ENCODE results near the gene EFNB1.

EFNB1 gene

GRCh38 chrX:68851082-68851481 lies 22.3 kb downstream of the EFNB1 start:
- H2BK15ac ChIP-seq (ENCODE audit: low read depth, poor library complexity, severe bottlenecking): no peak overlapping the region
- H3K23ac ChIP-seq (ENCODE audit: low read length in 2 of 2): no peak overlapping the region
- WGBS: 73% methylated on average over 3 of the region's 8 CpGs
- H3K4me3 ChIP-seq (ENCODE audit: insufficient read depth in 1 of 2, low read depth in 1 of 2, low read length in 2 of 2): no peak overlapping the region
- no peak overlapping the region for H3K9ac ChIP-seq (ENCODE audit: low read length)
- no peaks in the 10 kb centered on the region for H3K79me1 ChIP-seq (replicated peaks; ENCODE audit: low read length, poor library complexity, severe bottlenecking)
- H3K36me3 ChIP-seq (ENCODE audit: control insufficient read depth in 1 of 2, insufficient read depth in 2 of 2, low read depth in 1 of 2, low read length in 2 of 2): no peaks in the 10 kb centered on the region
- H3K27ac ChIP-seq (ENCODE audit: low read length, poor library complexity, severe bottlenecking): no peak overlapping the region
- H3K14ac ChIP-seq (ENCODE audit: low read length in 2 of 2): no peak overlapping the region
- no peak overlapping the region for H2BK12ac ChIP-seq (ENCODE audit: low read length in 2 of 2)
- H4K91ac ChIP-seq (ENCODE audit: low read length): no peak overlapping the region
- no peak overlapping the region for H4K8ac ChIP-seq (ENCODE audit: low read length)
- H3K4me2 ChIP-seq (ENCODE audit: low read length, poor library complexity, severe bottlenecking): no peak overlapping the region
- no peak overlapping the region for H3K18ac ChIP-seq (ENCODE audit: low read depth in 1 of 2, low read length in 2 of 2)
- no peak overlapping the region for H3K4ac ChIP-seq (ENCODE audit: low read depth in 1 of 2, low read length in 2 of 2)
- no peak overlapping the region for H2BK5ac ChIP-seq (ENCODE audit: low read depth, low read length, poor library complexity, severe bottlenecking)
- H3K4me1 ChIP-seq (ENCODE audit: control insufficient read depth, insufficient read depth, low read depth, low read length): peaks cover 5% of the 10 kb centered on the region
- no peak overlapping the region for H2AK5ac ChIP-seq (ENCODE audit: low read length, severe bottlenecking)
- H2BK120ac ChIP-seq (ENCODE audit: low read depth, low read length): no peak overlapping the region
- peaks cover 6% of the 10 kb centered on the region for H3K9me3 ChIP-seq (ENCODE audit: control insufficient read depth, low read length)
- DNase-seq: no peak
- peaks cover 3 to 76% of the 10 kb centered on the region in 2 experiments for H3K27me3 ChIP-seq (ENCODE audit: control insufficient read depth in 1 of 2, insufficient read depth in 1 of 2, low read length in 2 of 2)
- no peak overlapping the region for H2AFZ ChIP-seq (ENCODE audit: low read depth, low read length)

DNA sequence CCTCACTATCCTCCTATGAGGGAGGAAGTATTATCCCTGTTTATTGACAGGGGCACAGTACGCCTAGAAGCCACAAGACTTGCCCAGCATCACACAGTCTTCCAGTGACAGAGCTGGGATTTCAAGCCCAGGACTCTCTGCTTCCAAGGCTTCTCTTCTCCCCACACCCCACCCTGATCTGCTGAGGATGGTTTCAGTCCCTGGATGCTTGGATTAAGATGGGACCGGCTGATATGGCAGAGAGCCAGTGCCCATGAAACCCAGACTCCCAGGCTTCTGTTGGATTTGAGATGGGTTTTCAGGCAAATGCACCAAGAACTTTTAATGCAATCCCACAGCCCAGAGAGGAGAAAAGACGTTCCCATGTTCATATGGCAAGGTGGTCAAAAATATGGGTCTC lies 23.2 kb downstream of the EFNB1 start:
- no peak overlapping the region for H2AK5ac ChIP-seq (ENCODE audit: low read length, severe bottlenecking)

GRCh38 chrX:68853665-68854251 lies 24.9 kb downstream of the EFNB1 start:
- no peak overlapping the region for H3K4me2 ChIP-seq (ENCODE audit: low read length, poor library complexity, severe bottlenecking)
- H3K27ac ChIP-seq (ENCODE audit: low read length, poor library complexity, severe bottlenecking): no peak overlapping the region
- no peaks in the 10 kb centered on the region for H3K36me3 ChIP-seq (ENCODE audit: control insufficient read depth in 1 of 2, insufficient read depth in 2 of 2, low read depth in 1 of 2, low read length in 2 of 2)
- no peak overlapping the region for H2BK5ac ChIP-seq (ENCODE audit: low read depth, low read length, poor library complexity, severe bottlenecking)
- peaks cover 14% of the 10 kb centered on the region for H3K9me3 ChIP-seq (ENCODE audit: control insufficient read depth, low read length)
- no peak overlapping the region for H3K9ac ChIP-seq (ENCODE audit: low read length)
- no peak overlapping the region for H2BK120ac ChIP-seq (ENCODE audit: low read depth, low read length)
- H3K4ac ChIP-seq (ENCODE audit: low read depth in 1 of 2, low read length in 2 of 2): no peak overlapping the region
- no peak overlapping the region for H4K8ac ChIP-seq (ENCODE audit: low read length)
- H2BK15ac ChIP-seq (ENCODE audit: low read depth, poor library complexity, severe bottlenecking): no peak overlapping the region
- no peak overlapping the region for H2AK5ac ChIP-seq (ENCODE audit: low read length, severe bottlenecking)
- no peak overlapping the region for H3K23ac ChIP-seq (ENCODE audit: low read length in 2 of 2)
- H3K14ac ChIP-seq (ENCODE audit: low read length in 2 of 2): no peak overlapping the region
- no peak overlapping the region for H3K4me3 ChIP-seq (ENCODE audit: insufficient read depth in 1 of 2, low read depth in 1 of 2, low read length in 2 of 2)
- H3K18ac ChIP-seq (ENCODE audit: low read depth in 1 of 2, low read length in 2 of 2): no peak overlapping the region
- H3K79me1 ChIP-seq (replicated peaks; ENCODE audit: low read length, poor library complexity, severe bottlenecking): no peaks in the 10 kb centered on the region
- 89% methylated on average over 4 of the region's 4 CpGs for WGBS
- H3K27me3 ChIP-seq (ENCODE audit: control insufficient read depth in 1 of 2, insufficient read depth in 1 of 2, low read length in 2 of 2): peaks cover 3 to 82% of the 10 kb centered on the region in 2 experiments
- H2AFZ ChIP-seq (ENCODE audit: low read depth, low read length): no peak overlapping the region
- no peak overlapping the region for H4K91ac ChIP-seq (ENCODE audit: low read length)
- H3K4me1 ChIP-seq (ENCODE audit: control insufficient read depth, insufficient read depth, low read depth, low read length): no peaks in the 10 kb centered on the region
- no peak for DNase-seq
- H2BK12ac ChIP-seq (ENCODE audit: low read length in 2 of 2): no peak overlapping the region

More for the DNA sequence above, 23.2 kb downstream of the EFNB1 start:
- H2BK12ac ChIP-seq (ENCODE audit: low read length in 2 of 2): no peak overlapping the region
- no peak overlapping the region for H3K18ac ChIP-seq (ENCODE audit: low read depth in 1 of 2, low read length in 2 of 2)
- no peaks in the 10 kb centered on the region for H3K4me1 ChIP-seq (ENCODE audit: control insufficient read depth, insufficient read depth, low read depth, low read length)
- H4K91ac ChIP-seq (ENCODE audit: low read length): no peak overlapping the region
- no peak overlapping the region for H3K14ac ChIP-seq (ENCODE audit: low read length in 2 of 2)
- peaks cover 3 to 80% of the 10 kb centered on the region in 2 experiments for H3K27me3 ChIP-seq (ENCODE audit: control insufficient read depth in 1 of 2, insufficient read depth in 1 of 2, low read length in 2 of 2)
- H3K27ac ChIP-seq (ENCODE audit: low read length, poor library complexity, severe bottlenecking): no peak overlapping the region
- H3K36me3 ChIP-seq (ENCODE audit: control insufficient read depth in 1 of 2, insufficient read depth in 2 of 2, low read depth in 1 of 2, low read length in 2 of 2): no peaks in the 10 kb centered on the region
- no peak overlapping the region for H4K8ac ChIP-seq (ENCODE audit: low read length)
- DNase-seq: no peak
- H3K23ac ChIP-seq (ENCODE audit: low read length in 2 of 2): no peak overlapping the region
- peaks cover 6% of the 10 kb centered on the region for H3K9me3 ChIP-seq (ENCODE audit: control insufficient read depth, low read length)
- no peak overlapping the region for H3K4me2 ChIP-seq (ENCODE audit: low read length, poor library complexity, severe bottlenecking)
- no peak overlapping the region for H3K4ac ChIP-seq (ENCODE audit: low read depth in 1 of 2, low read length in 2 of 2)
- H2BK5ac ChIP-seq (ENCODE audit: low read depth, low read length, poor library complexity, severe bottlenecking): no peak overlapping the region
- H3K79me1 ChIP-seq (replicated peaks; ENCODE audit: low read length, poor library complexity, severe bottlenecking): no peaks in the 10 kb centered on the region
- 88% methylated on average over 1 of the region's 3 CpGs for WGBS
- H2AFZ ChIP-seq (ENCODE audit: low read depth, low read length): no peak overlapping the region
- H2BK15ac ChIP-seq (ENCODE audit: low read depth, poor library complexity, severe bottlenecking): no peak overlapping the region
- no peak overlapping the region for H2BK120ac ChIP-seq (ENCODE audit: low read depth, low read length)
- no peak overlapping the region for H3K4me3 ChIP-seq (ENCODE audit: insufficient read depth in 1 of 2, low read depth in 1 of 2, low read length in 2 of 2)
- no peak overlapping the region for H3K9ac ChIP-seq (ENCODE audit: low read length)

DNA sequence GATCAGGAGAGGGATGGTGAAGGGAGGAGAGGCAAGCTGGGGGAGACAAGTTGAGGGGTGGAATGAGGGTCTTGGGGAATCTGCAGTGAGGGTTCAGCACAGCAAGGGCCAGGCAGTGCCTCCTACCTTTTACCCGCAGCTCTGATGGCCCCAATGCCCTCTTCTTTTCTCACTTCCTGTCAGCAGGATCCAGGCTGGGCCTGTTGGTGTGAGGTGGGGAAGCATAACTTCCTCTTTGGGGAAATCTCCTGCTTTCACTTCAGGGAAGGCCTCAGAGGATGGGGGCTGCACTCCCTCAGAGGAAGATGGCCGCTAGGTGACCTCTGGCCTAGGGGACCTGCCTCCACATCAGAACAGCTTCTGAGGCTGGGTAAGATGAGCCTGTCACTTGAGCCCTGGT lies 36.5 kb downstream of the EFNB1 start:
- WGBS: 91% methylated on average over 1 of the region's 2 CpGs
- peaks cover 4% of the 10 kb centered on the region for H3K9me3 ChIP-seq (ENCODE audit: control insufficient read depth, low read length)

More for the DNA sequence above, 36.5 kb downstream of the EFNB1 start:
- H3K27ac ChIP-seq (ENCODE audit: low read length, poor library complexity, severe bottlenecking): no peak overlapping the region
- H3K79me1 ChIP-seq (replicated peaks; ENCODE audit: low read length, poor library complexity, severe bottlenecking): no peaks in the 10 kb centered on the region
- H2AFZ ChIP-seq (ENCODE audit: low read depth, low read length): no peak overlapping the region
- peaks cover 0 to 83% of the 10 kb centered on the region in 2 experiments for H3K27me3 ChIP-seq (ENCODE audit: control insufficient read depth in 1 of 2, insufficient read depth in 1 of 2, low read length in 2 of 2)
- no peak overlapping the region for H3K4me3 ChIP-seq (ENCODE audit: insufficient read depth in 1 of 2, low read depth in 1 of 2, low read length in 2 of 2)
- H3K4ac ChIP-seq (ENCODE audit: low read depth in 1 of 2, low read length in 2 of 2): no peak overlapping the region
- no peaks in the 10 kb centered on the region for H3K36me3 ChIP-seq (ENCODE audit: control insufficient read depth in 1 of 2, insufficient read depth in 2 of 2, low read depth in 1 of 2, low read length in 2 of 2)
- peak overlapping the region in 1 of 2 experiments; percentile 21 for H3K18ac ChIP-seq (ENCODE audit: low read depth in 1 of 2, low read length in 2 of 2)
- no peak for DNase-seq
- H2BK120ac ChIP-seq (ENCODE audit: low read depth, low read length): no peak overlapping the region
- no peak overlapping the region for H2BK12ac ChIP-seq (ENCODE audit: low read length in 2 of 2)
- no peak overlapping the region for H2BK15ac ChIP-seq (ENCODE audit: low read depth, poor library complexity, severe bottlenecking)
- H3K23ac ChIP-seq (ENCODE audit: low read length in 2 of 2): no peak overlapping the region
- no peak overlapping the region for H2BK5ac ChIP-seq (ENCODE audit: low read depth, low read length, poor library complexity, severe bottlenecking)
- H3K4me2 ChIP-seq (ENCODE audit: low read length, poor library complexity, severe bottlenecking): no peak overlapping the region
- H3K4me1 ChIP-seq (ENCODE audit: control insufficient read depth, insufficient read depth, low read depth, low read length): peaks cover 10% of the 10 kb centered on the region
- H3K9ac ChIP-seq (ENCODE audit: low read length): no peak overlapping the region
- H4K91ac ChIP-seq (ENCODE audit: low read length): no peak overlapping the region
- H3K14ac ChIP-seq (ENCODE audit: low read length in 2 of 2): no peak overlapping the region
- H4K8ac ChIP-seq (ENCODE audit: low read length): no peak overlapping the region
- H2AK5ac ChIP-seq (ENCODE audit: low read length, severe bottlenecking): no peak overlapping the region
